ENCODE data around the gene SLC38A2. TPM values are rescaled to one million over a fixed set of nuclear protein-coding genes. Genes with fewer than 3 reads are reported as not detected.

The SLC38A2 gene
- polyA plus RNA-seq, 1 donor from 2014 or later = 143 TPM

DNA sequence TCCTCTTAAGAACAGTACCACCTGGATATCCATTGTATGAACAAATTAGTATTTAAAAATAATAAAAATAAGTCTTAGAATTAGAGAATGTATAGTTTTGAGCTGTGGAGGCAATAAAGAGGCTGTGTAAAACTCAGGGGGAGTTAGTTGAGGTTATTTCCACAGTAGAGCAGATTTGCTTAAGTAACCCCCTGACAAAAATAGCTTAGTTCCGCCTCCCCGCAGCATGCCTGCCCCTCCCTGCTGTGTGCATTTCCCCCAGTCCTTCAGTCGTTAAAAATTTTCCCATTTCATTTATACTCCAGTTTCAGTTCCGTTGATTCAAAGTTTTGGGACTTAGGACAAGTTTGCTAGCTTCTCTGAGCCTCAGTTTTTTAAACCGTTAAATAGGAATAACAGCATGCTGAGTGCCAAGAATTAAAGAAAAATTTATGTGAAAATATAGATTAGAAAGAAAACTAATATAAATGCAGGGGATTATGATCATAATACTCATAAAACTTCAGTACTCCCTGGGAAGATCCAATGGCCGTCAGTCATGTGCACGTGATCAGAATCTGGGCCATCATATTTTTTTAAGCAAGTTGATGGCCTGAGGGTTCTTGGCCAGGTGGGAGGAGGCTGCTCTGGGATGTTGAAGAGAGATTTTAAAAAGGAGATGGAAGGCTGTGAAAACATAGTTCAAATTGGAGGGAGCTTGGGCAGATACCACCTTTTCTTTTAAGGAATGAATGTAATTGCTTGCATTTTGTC, 14.5 kb upstream of the SLC38A2 start:
- H3K9me2 ChIP-seq (ENCODE audit: insufficient read depth, low read length) = no peaks in the 10 kb centered on the region
- H3K79me2 ChIP-seq (replicated peaks; ENCODE audit: insufficient read depth, low read length) = no peaks in the 10 kb centered on the region
- H2AFZ ChIP-seq (ENCODE audit: low read depth, low read length) = no peak overlapping the region
- H3K27ac ChIP-seq (ENCODE audit: low read length) = no peak overlapping the region
- no peak overlapping the region for H3K9ac ChIP-seq (ENCODE audit: low read length)
- no peaks in the 10 kb centered on the region for H4K20me1 ChIP-seq (ENCODE audit: insufficient read depth)
- TF ChIP-seq EP300 (conservative IDR thresholded peaks at IDR 0.05; ENCODE audit: poor library complexity, severe bottlenecking) = no peak
- no peaks in the 10 kb centered on the region for H3K36me3 ChIP-seq (ENCODE audit: insufficient read depth, low read length)
- H3K27me3 ChIP-seq (ENCODE audit: insufficient read depth, low read depth, low read length) = no peaks in the 10 kb centered on the region
- no peak overlapping the region for H3K4me2 ChIP-seq (ENCODE audit: low read length)
- H3K9me3 ChIP-seq (ENCODE audit: low read length) = no peaks in the 10 kb centered on the region
- no peak overlapping the region for H3K4me3 ChIP-seq (ENCODE audit: low read length)
- H3F3A ChIP-seq (ENCODE audit: insufficient read depth, low read length, poor library complexity, severe bottlenecking) = peaks cover 4% of the 10 kb centered on the region

- no peaks in the 10 kb centered on the region for H3K36me3 ChIP-seq (ENCODE audit: insufficient read depth, low read length)
- H3K4me2 ChIP-seq (ENCODE audit: low read length) = no peak overlapping the region
- H3K27me3 ChIP-seq (ENCODE audit: insufficient read depth, low read depth, low read length) = no peaks in the 10 kb centered on the region
- no peaks in the 10 kb centered on the region for H3K9me2 ChIP-seq (ENCODE audit: insufficient read depth, low read length)
- TF ChIP-seq EZH2 (IDR thresholded peaks at IDR 0.05; ENCODE audit: borderline replicate concordance, insufficient read depth, low read length, poor library complexity, severe bottlenecking) (no peak), MXI1 (conservative IDR thresholded peaks at IDR 0.05; ENCODE audit: poor library complexity, severe bottlenecking) (no peak), TAF1 (IDR thresholded peaks at IDR 0.05; ENCODE audit: low read depth) (no peak), POLR2AphosphoS5 (IDR thresholded peaks at IDR 0.05) (no peak), REST (IDR thresholded peaks at IDR 0.05; ENCODE audit: borderline replicate concordance) (no peak), EP300 (conservative IDR thresholded peaks at IDR 0.05; ENCODE audit: poor library complexity, severe bottlenecking) (no peak), CTCF (IDR thresholded peaks at IDR 0.05; ENCODE audit: poor library complexity, severe bottlenecking) (no peak), SMC3 (conservative IDR thresholded peaks at IDR 0.05; ENCODE audit: poor library complexity) (no peak), RAD21 (conservative IDR thresholded peaks at IDR 0.05) (no peak)
- no peak overlapping the region for H3K4me3 ChIP-seq (ENCODE audit: low read length)
- no peaks in the 10 kb centered on the region for H3K79me2 ChIP-seq (replicated peaks; ENCODE audit: insufficient read depth, low read length)
- no peak overlapping the region for H3K9ac ChIP-seq (ENCODE audit: low read length)
- H3K9me3 ChIP-seq (ENCODE audit: low read length) = no peaks in the 10 kb centered on the region
- no peak overlapping the region for H2AFZ ChIP-seq (ENCODE audit: low read depth, low read length)
- no peak overlapping the region for H3K27ac ChIP-seq (ENCODE audit: low read length)
- no peaks in the 10 kb centered on the region for H4K20me1 ChIP-seq (ENCODE audit: insufficient read depth)
- H3F3A ChIP-seq (ENCODE audit: insufficient read depth, low read length, poor library complexity, severe bottlenecking) = peaks cover 4% of the 10 kb centered on the region
Observed at GRCh38 chr12:46386360-46386867, 13.8 kb upstream of the SLC38A2 start.
